ENCODE results near the gene HOXA13. TPM values are rescaled to one million over a fixed set of nuclear protein-coding genes. Genes with fewer than 3 reads are reported as not detected.

HOXA13 gene
- total and polyA plus RNA-seq, 10 of the 15 experiments (the other 5 are each of a cell fraction or from before 2014, with no cell fraction given), result not detected

GRCh38 chr7:27179503-27180430, 20.1 kb downstream of the HOXA13 start:
- POLR2A ChIA-PET, result no interaction called here
- no TSS peak for BruUV-seq (replicated peaks)
- in situ Hi-C loops (cut with MboI), result no loop called here
- intact Hi-C loops (cut with micrococcal nuclease; ENCODE audit: unreplicated experiment), result no loop called here
- 29% methylated on average over 56 of the region's 56 CpGs for WGBS (ENCODE audit: insufficient coverage, insufficient replicate concordance, low lambda C conversion rate, missing lambda C conversion rate)
- H3K36me3 ChIP-seq (ENCODE audit: control insufficient read depth in 2 of 2, insufficient read depth in 2 of 2, low read length in 1 of 2), result no peaks in the 10 kb centered on the region
- CTCF ChIA-PET, result interaction anchor here (0.6 to 2.0 kb wide), 10 partner anchors 8 to 1286 kb away, joined by 3 to 5 read pairs (median 3); no protein-coding TSS in a partner anchor
- TF ChIP-seq ZNF622 (IDR thresholded peaks at IDR 0.05) (no peak), SMC3 (IDR thresholded peaks at IDR 0.05; ENCODE audit: borderline replicate concordance, low read length) (peak; percentile 34; the same call in 1 of the 2 replicates), PKNOX1 (IDR thresholded peaks at IDR 0.05) (peak; percentile 28; the same call in 1 of the 2 replicates)
- TF ChIP-seq, protein P1, sequence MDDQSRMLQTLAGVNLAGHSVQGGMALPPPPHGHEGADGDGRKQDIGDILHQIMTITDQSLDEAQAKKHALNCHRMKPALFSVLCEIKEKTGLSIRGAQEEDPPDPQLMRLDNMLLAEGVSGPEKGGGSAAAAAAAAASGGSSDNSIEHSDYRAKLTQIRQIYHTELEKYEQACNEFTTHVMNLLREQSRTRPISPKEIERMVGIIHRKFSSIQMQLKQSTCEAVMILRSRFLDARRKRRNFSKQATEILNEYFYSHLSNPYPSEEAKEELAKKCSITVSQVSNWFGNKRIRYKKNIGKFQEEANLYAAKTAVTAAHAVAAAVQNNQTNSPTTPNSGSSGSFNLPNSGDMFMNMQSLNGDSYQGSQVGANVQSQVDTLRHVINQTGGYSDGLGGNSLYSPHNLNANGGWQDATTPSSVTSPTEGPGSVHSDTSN (IDR thresholded peaks at IDR 0.05; ENCODE audit: insufficient replicate concordance, low read depth, low read length), result peak; percentile 12
- TF ChIP-seq, protein P2, sequence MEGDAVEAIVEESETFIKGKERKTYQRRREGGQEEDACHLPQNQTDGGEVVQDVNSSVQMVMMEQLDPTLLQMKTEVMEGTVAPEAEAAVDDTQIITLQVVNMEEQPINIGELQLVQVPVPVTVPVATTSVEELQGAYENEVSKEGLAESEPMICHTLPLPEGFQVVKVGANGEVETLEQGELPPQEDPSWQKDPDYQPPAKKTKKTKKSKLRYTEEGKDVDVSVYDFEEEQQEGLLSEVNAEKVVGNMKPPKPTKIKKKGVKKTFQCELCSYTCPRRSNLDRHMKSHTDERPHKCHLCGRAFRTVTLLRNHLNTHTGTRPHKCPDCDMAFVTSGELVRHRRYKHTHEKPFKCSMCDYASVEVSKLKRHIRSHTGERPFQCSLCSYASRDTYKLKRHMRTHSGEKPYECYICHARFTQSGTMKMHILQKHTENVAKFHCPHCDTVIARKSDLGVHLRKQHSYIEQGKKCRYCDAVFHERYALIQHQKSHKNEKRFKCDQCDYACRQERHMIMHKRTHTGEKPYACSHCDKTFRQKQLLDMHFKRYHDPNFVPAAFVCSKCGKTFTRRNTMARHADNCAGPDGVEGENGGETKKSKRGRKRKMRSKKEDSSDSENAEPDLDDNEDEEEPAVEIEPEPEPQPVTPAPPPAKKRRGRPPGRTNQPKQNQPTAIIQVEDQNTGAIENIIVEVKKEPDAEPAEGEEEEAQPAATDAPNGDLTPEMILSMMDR (IDR thresholded peaks at IDR 0.05 in 2 of 3, conservative IDR thresholded peaks at IDR 0.05 in 1 of 3; ENCODE audit: control insufficient read depth in 2 of 3, extremely low read depth in 1 of 3, insufficient read depth in 1 of 3, low read depth in 3 of 3, low read length in 3 of 3), result peak; percentile 63 to 72 (median 70)
- no peaks in the 10 kb centered on the region for H4K20me1 ChIP-seq (ENCODE audit: control insufficient read depth, insufficient read depth)
- no peaks in the 10 kb centered on the region for H3K4me1 ChIP-seq (ENCODE audit: control insufficient read depth, insufficient read depth, low read length)
- H3K9me3 ChIP-seq (replicated peaks; ENCODE audit: control insufficient read depth, insufficient read depth, low read length), result no peaks in the 10 kb centered on the region; the same call in 2 of the 3 replicates
- H3K27me3 ChIP-seq (replicated peaks in 1 of 2; ENCODE audit: control insufficient read depth in 2 of 2, insufficient read depth in 2 of 2, low read length in 1 of 2), result peaks cover 14 to 27% of the 10 kb centered on the region in 2 experiments
- H3K79me2 ChIP-seq (ENCODE audit: control insufficient read depth, insufficient read depth, low read length), result no peaks in the 10 kb centered on the region
- RAD21 ChIA-PET (ENCODE audit: unreplicated experiment), result no interaction called here
- H3K4me2 ChIP-seq (ENCODE audit: control insufficient read depth, insufficient read depth), result peak overlapping the region; percentile 33
- no peak overlapping the region for H3K4me3 ChIP-seq
- DNase-seq (ENCODE audit: low read depth, low spot score), result no peak
- no peak overlapping the region for H2AFZ ChIP-seq (ENCODE audit: control insufficient read depth, low read depth, low read length)
- FAIRE-seq, result peak; percentile 61
- SMC1A ChIA-PET (ENCODE audit: uncharacterized antibody, unreplicated experiment), result interaction anchor here (0.6 to 1.5 kb wide), 3 partner anchors 339 to 1287 kb away, joined by 3 to 5 read pairs (median 4); no protein-coding TSS in a partner anchor
- H3K27ac ChIP-seq (ENCODE audit: control insufficient read depth, insufficient read depth), result no peak overlapping the region
- peak; percentile 80 for ATAC-seq
- H3K9ac ChIP-seq (ENCODE audit: control insufficient read depth, insufficient read depth, low read length), result no peak overlapping the region
